Measurements from ENCODE around the gene LGALSL.

DNA sequence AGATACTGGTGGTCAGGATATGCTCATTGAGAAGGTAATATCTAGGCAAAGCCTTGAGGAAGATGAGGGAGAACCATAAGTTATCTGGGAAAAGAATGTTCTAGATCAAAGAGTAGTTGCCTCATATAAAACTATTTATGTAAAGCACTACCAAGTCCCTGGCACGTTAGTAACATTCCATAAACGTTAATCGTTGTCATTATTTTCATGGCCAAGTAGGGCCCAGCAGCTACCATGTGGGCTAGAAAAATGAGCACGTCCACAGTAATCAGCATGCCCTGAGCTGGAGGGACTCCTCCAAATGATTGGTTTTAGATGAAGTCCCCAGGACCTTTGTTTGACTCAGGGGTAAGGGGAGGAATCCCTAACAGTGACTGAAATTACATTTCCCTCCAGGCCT, 37.5 kb downstream of the LGALSL start:
- no peak for TF ChIP-seq EP300 (IDR thresholded peaks at IDR 0.05)
- TF ChIP-seq, protein P1, sequence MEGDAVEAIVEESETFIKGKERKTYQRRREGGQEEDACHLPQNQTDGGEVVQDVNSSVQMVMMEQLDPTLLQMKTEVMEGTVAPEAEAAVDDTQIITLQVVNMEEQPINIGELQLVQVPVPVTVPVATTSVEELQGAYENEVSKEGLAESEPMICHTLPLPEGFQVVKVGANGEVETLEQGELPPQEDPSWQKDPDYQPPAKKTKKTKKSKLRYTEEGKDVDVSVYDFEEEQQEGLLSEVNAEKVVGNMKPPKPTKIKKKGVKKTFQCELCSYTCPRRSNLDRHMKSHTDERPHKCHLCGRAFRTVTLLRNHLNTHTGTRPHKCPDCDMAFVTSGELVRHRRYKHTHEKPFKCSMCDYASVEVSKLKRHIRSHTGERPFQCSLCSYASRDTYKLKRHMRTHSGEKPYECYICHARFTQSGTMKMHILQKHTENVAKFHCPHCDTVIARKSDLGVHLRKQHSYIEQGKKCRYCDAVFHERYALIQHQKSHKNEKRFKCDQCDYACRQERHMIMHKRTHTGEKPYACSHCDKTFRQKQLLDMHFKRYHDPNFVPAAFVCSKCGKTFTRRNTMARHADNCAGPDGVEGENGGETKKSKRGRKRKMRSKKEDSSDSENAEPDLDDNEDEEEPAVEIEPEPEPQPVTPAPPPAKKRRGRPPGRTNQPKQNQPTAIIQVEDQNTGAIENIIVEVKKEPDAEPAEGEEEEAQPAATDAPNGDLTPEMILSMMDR (IDR thresholded peaks at IDR 0.05) = no peak
